Skeletal muscle cell (primary cell): ENCODE results near the gene HOXA10.

Experiments used
- DNase-seq: peaks from one replicate; pipeline ENCODE4 v3.0.0-alpha.2; 2010; ENCODE audit warnings: low read depth
- H3K4me3 ChIP-seq: 2 replicates; pipeline ENCODE4 v1.5.1; 2011; ENCODE audit warnings: low read depth, mild to moderate bottlenecking, control low read depth, low read length, moderate library complexity

The HOXA10 gene

GRCh38 chr7:27139334-27140125 is 34.6 kb downstream of the HOXA10 start:
- peak overlapping the region; percentile 3 for H3K4me3 ChIP-seq
- no peak for DNase-seq

GRCh38 chr7:27138985-27139333 is 35.2 kb downstream of the HOXA10 start:
- DNase-seq: no peak
- H3K4me3 ChIP-seq: peak overlapping the region; percentile 3

- no peak overlapping the region for H3K4me3 ChIP-seq
- DNase-seq: no peak
Measured at GRCh38 chr7:27138472-27138871, 35.6 kb downstream of the HOXA10 start.

- no peak for DNase-seq
- H3K4me3 ChIP-seq: no peak overlapping the region
Measured at GRCh38 chr7:27137640-27138315, 36.3 kb downstream of the HOXA10 start.

- no peak overlapping the region for H3K4me3 ChIP-seq
- peak; percentile 89 for DNase-seq
Measured at GRCh38 chr7:27134392-27134791, 39.7 kb downstream of the HOXA10 start.

GRCh38 chr7:27133409-27134231 is 40.5 kb downstream of the HOXA10 start:
- DNase-seq: no peak
- no peak overlapping the region for H3K4me3 ChIP-seq

- DNase-seq: no peak
- H3K4me3 ChIP-seq: no peak overlapping the region
Measured at GRCh38 chr7:27132978-27133377, 41.1 kb downstream of the HOXA10 start.

- DNase-seq: no peak
- H3K4me3 ChIP-seq: no peak overlapping the region
Measured at GRCh38 chr7:27132214-27132613, 41.9 kb downstream of the HOXA10 start.

- DNase-seq: no peak
- H3K4me3 ChIP-seq: peak overlapping the region; percentile 67
Measured at GRCh38 chr7:27131390-27131819, 42.7 kb downstream of the HOXA10 start.

GRCh38 chr7:27130540-27131389 is 43.4 kb downstream of the HOXA10 start, which contains the start of gene HOXA4:
Gene HOXA4 (minus strand): TSS chr7:27130757. CDS start chr7:27130733, 24 bp downstream.
- H3K4me3 ChIP-seq: peak within 1 kb of the TSS; percentile 67
- peak; percentile 59 for DNase-seq

- DNase-seq: no peak
- H3K4me3 ChIP-seq: peak overlapping the region; percentile 67
Measured at GRCh38 chr7:27129729-27130539, 44.2 kb downstream of the HOXA10 start.

GRCh38 chr7:27128776-27129728 is 45.1 kb downstream of the HOXA10 start:
- no peak overlapping the region for H3K4me3 ChIP-seq
- no peak for DNase-seq

- DNase-seq: no peak
- H3K4me3 ChIP-seq: no peak overlapping the region
Measured at GRCh38 chr7:27128034-27128433, 46.1 kb downstream of the HOXA10 start.

GRCh38 chr7:27126596-27127327 is 47.4 kb downstream of the HOXA10 start:
- no peak overlapping the region for H3K4me3 ChIP-seq
- DNase-seq: no peak

GRCh38 chr7:27125986-27126394 is 48.1 kb downstream of the HOXA10 start:
- no peak overlapping the region for H3K4me3 ChIP-seq
- no peak for DNase-seq

GRCh38 chr7:27124902-27125689 is 49.0 kb downstream of the HOXA10 start:
- DNase-seq: no peak
- H3K4me3 ChIP-seq: no peak overlapping the region
